GM21526 (cell line): Measurements from ENCODE around the gene IRF6.

Experiments
- ATAC-seq: cut with Tn5 transposase; IDR thresholded peaks from one replicate; pipeline ENCODE4 v1.9.1; 2021; ENCODE audit warnings: moderate library complexity; ENCODE audit not compliant: unreplicated experiment, low FRiP score

IRF6 gene

DNA sequence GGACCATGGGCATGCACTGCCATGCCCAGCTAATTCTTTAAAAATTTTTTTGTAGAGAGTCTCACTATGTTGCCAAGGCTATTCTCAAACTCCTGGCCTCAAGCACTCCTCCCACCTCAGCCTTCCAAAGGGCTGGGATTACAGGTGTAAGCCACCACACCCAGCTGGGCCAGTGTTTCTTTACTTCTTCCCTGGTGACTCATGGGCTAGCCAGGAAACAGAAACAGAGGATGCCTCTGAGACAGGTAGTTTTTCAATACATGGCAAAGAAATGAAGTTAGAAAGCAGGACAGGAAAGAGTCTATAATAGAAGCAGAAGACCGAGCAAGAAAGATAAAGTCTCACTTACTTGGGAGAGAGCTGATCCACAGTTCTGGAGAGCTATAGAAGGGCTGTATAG is 14.0 kb downstream of the IRF6 start:
- ATAC-seq: no peak

GRCh38 chr1:209790286-209791193 is 15.4 kb downstream of the IRF6 start:
- ATAC-seq: no peak

DNA sequence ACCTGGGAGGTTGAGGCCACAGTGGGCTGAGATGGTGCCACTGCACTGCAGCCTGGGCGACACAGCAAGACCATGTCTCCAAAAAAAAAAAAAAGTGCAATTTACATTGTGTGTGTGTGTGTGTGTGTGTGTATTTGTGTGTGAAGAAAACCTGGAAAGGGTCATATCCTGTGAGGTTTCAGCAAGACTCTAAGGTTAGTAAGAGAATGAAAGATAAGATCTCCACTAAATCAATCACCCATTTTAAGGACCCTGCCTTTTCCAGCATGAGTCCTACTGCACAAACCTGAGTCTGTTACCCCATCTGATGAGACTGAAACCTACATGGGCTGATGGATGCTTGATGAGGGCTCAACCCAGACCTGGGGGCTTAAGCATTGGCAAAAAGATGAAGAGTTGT is 16.7 kb downstream of the IRF6 start:
- no peak for ATAC-seq

- no peak for ATAC-seq
These were observed 18.4 kb downstream of the IRF6 start for GRCh38 chr1:209787551-209787950.

DNA sequence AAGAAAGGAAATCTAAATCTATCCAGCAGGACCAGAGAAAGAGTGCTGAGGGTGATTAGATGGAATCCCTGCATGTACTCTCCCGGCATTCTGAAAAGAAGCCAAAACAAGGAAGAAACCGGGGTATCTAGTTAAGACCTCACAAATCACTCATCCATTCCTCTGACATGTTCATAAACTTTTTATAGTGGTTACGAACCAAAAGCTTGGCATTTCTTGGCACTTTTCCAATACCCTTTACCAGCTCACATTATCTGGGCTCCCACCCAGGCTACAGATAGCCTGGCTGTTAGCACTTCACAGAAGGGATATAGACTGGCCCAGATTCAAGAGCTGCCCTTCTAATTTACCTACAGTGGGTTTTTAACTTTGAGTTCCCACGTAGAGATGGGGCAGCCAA is 19.8 kb downstream of the IRF6 start:
- no peak for ATAC-seq

GRCh38 chr1:209785592-209785991 is 20.4 kb downstream of the IRF6 start:
- no peak for ATAC-seq

- peak; percentile 99 for ATAC-seq
These were observed 21.4 kb downstream of the IRF6 start, which contains the start of gene C1orf74 for GRCh38 chr1:209784265-209785169. TSS of gene C1orf74 (minus strand) at chr1:209784559. CDS start at chr1:209783634, 925 bp downstream.

DNA sequence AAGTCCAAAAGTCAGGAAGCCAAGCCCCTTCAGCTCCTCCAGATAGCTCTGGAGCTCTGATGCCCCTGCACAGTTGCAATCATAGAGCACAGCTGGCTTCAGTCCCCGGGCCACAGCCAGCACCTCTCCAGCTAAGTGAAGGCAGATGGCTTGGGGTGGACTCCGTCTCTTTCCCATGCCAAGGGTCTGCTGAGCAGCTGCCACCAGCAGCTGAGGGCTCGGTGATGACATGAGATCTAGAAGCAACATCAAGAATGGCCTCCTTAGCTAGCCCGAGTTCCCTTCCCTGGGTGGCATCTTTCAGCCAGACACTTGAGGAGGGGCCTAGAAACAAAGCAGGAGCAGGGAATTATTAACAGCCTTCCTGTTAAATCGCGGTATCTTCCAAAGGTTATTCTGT is 22.6 kb downstream of the IRF6 start:
- no peak for ATAC-seq

DNA sequence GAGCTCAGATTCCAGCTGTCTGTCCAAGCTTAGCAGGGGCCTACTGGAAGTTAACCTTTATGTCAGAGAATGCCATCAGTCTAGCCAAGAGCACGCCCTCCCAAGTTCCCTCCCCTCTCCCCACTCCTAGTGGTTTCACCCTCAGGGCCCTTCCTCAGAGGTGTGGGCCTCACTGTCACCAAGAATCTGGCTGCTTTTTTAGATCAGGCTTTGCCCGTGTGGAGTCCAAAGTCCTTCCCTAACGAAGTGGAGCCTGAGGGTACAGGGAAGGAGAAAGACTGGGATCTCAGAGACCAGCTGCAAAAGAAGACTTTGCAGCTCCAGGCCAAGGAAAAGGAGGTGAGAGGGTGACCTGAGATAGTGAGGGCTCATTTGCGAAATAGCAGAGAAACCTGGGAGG is 25.7 kb downstream of the IRF6 start:
- ATAC-seq: no peak

GRCh38 chr1:209778102-209778501 is 27.8 kb downstream of the IRF6 start:
- ATAC-seq: no peak

DNA sequence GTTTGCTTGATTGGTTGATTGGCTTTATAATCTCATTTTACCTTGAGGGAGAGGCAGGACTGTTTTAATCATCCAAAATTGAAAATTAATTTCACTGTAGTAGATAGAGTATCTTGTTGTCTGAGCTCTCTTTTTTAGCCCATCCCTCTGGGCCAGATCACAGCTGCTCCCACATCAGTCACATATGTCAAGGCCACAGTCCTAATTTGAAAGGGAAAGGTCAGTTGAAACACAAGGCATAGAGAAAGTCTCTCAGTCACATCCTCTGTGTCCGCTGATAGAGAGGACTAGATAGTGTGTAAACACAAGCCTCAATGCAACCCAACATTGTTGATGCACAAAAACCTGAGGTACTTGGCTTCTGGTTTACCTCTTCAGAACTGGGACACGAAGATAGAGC is 28.4 kb downstream of the IRF6 start:
- no peak for ATAC-seq

DNA sequence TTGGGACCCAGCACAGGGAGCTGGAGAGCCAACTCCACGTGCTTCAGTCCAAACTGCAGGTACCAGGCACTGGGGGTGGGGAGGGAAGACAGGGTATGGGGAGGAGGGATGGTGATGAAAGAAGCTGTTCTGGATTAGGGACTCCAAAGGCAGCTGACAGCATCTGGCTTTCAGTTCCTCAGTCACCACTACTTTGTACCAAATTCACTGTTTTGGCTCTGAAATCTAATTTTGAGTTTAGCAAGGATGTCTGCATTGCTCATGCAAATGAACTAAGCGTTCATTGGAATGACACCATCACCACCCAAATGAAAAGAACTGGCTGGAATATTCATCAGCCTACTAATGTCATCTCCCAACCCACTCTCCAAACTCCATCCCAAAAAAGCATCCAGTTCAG is 30.3 kb downstream of the IRF6 start:
- ATAC-seq: no peak

- peak; percentile 50 for ATAC-seq
These were observed 31.4 kb downstream of the IRF6 start for GRCh38 chr1:209774592-209774991.

GRCh38 chr1:209772126-209772525 is 33.8 kb downstream of the IRF6 start:
- ATAC-seq: no peak

DNA sequence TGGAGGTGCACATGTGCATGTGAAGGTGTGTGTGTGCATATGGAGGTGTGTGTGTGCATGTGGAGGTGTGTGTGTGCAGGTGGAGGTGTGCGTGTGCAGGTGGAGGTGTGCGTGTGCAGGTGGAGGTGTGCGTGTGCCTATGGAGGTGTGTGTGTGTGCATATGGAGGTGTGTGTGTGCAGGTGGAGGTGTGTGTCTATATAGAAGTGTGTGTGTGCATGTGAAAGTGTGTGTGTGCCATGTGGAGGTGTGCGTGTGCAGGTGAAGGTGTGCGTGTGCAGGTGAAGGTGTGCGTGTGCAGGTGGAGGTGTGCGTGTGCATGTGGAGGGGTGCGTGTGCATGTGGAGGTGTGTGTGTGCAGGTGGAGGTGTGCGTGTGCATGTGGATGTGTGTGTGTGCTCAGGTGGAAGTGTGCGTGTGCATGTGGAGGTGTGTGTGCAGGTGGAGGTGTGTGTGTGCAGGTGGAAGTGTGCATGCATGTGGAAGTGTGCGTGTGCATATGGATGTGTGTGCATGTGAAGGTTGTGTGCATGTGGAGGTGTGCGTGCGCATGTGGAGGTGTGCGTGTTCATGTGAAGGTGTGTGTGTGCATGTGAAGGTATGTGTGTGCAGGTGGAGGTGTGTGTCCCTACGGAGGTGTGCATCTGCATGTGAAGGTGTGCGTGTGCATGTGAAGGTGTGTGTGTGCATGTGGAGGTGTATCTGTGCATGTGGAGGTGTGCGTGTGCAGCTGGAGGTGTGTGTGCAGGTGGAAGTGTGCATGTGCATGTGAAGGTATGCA is 35.1 kb downstream of the IRF6 start:
- no peak for ATAC-seq

DNA sequence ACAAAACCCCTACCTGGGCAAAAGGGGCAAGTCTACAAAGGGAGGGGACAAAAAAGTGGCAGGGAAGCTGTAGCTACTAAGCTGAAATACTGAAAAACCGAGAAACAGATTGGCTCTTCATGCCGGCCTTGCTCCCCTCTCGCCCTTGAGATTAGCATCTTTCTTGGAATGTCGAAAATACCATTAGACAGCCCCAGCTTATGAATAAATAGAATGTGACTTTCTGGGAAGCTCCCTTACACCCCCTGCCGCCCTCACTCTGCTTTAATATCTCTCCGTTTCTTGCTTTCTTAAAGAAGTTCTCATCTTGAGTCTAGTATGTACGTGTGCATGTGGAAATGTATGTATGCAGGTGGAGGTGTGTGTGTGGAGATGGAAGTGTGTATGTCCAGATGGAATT is 36.0 kb downstream of the IRF6 start:
- ATAC-seq: no peak

- ATAC-seq: peak; percentile 78
These were observed 36.6 kb downstream of the IRF6 start for GRCh38 chr1:209769171-209769904.

DNA sequence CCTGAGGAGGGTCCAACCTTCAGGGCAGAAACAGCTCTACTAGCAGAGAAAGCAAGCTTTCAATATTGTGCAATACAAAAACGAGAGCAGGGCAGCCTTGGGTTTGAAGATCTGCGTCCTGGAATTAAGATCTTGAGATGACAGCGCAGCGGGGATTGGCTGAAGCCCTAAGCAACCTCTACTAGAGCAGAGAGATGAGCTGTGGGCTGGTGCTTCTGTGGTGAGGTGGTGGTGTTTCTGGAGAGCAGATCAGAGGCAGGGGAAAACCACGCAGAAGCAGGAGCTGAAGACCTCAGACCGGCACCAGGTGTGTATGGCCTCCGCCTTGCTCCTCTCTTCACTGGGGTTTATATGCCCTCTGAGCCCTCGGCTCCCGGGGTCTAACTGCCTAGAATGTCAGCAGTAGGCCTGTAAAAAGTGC is 37.6 kb downstream of the IRF6 start:
- peak; percentile 79 for ATAC-seq

DNA sequence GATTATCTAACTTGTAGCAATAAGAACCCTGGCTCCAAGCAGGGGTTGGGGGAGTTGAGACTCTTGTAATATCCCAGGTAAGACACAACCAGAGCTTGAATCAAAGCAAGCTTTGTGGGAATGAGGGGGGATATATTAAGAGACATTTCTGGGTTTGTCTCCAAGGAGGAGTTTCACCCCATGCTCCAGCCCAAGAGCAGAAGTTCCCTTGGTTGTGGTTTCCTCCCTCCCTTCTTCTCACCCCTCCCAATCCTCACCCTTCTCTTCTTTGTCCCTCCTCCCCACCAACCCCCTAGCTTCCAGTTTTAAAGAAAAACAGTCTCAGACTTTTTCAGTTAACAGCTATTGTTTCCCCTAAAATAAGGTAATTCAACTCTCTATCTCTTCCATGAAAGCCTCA is 38.2 kb downstream of the IRF6 start:
- no peak for ATAC-seq

DNA sequence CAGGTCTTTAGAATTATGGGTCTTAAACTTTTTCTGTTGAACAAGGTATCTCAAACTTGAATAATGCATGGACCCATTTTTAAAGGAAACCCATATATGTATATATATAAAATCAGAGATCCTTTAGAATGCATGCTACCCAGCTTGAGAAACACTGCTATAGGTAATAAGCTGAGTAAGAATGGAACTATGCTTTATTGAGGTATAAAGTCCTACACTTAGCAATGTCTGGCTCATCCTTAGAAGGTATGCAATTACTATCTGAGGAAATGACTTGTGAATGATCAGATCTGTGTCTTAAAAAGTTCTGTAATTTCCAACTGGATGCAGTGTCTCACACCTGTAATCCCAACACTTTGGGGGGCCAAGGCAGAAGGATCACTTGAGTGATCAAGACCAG is 38.8 kb downstream of the IRF6 start:
- no peak for ATAC-seq
